GM23248 (cell line): ENCODE measurements around the gene ATP8A1.

ENCODE experiments used
- EZH2 ChIP-seq: fragments of 200-600 bp; sonication (generic); IDR thresholded peaks from 2 replicates; pipeline ENCODE4 v1.6.1; 2018; ENCODE audit warnings: antibody characterized with exemption, mild to moderate bottlenecking; ENCODE audit not compliant: insufficient read depth, poor library complexity, severe bottlenecking
- EZH2phosphoT487 ChIP-seq: fragments of 200-600 bp; sonication (generic); IDR thresholded peaks from 2 replicates; pipeline ENCODE4 v1.6.1; 2018; ENCODE audit warnings: antibody characterized with exemption, moderate library complexity, mild to moderate bottlenecking, low read depth; ENCODE audit not compliant: insufficient read depth

- TF ChIP-seq EZH2 (no peak), EZH2phosphoT487 (no peak)
These were observed 3.0 kb downstream of the ATP8A1 start for GRCh38 chr4:42653626-42654560.
